GM19351 (cell line): ENCODE measurements around the gene SPATA46.

Source experiments
- ATAC-seq: cut with Tn5 transposase; IDR thresholded peaks from one replicate; pipeline ENCODE4 v1.9.1; 2021; ENCODE audit warnings: mild to moderate bottlenecking, moderate library complexity; ENCODE audit not compliant: unreplicated experiment

The SPATA46 gene

GRCh38 chr1:162375463-162375862 is 1.2 kb downstream of the SPATA46 start:
- no peak for ATAC-seq

GRCh38 chr1:162374406-162374805 is 2.2 kb downstream of the SPATA46 start:
- no peak for ATAC-seq

GRCh38 chr1:162373541-162374260 is 3.0 kb downstream of the SPATA46 start:
- no peak for ATAC-seq

- ATAC-seq = no peak
Observed at GRCh38 chr1:162373072-162373427, 3.6 kb downstream of the SPATA46 start.

GRCh38 chr1:162372159-162373071 is 4.2 kb downstream of the SPATA46 start:
- ATAC-seq = no peak

- no peak for ATAC-seq
Observed at GRCh38 chr1:162371611-162372010, 5.0 kb downstream of the SPATA46 start.

GRCh38 chr1:162370721-162371120 is 5.9 kb downstream of the SPATA46 start:
- ATAC-seq = no peak

GRCh38 chr1:162370161-162370560 is 6.5 kb downstream of the SPATA46 start:
- no peak for ATAC-seq

- no peak for ATAC-seq
Observed at GRCh38 chr1:162369571-162369970, 7.1 kb downstream of the SPATA46 start.

- ATAC-seq = no peak
Observed at GRCh38 chr1:162368451-162368850, 8.2 kb downstream of the SPATA46 start.

GRCh38 chr1:162367772-162368171 is 8.9 kb downstream of the SPATA46 start:
- no peak for ATAC-seq

- no peak for ATAC-seq
Observed at GRCh38 chr1:162367073-162367472, 9.6 kb downstream of the SPATA46 start.

- no peak for ATAC-seq
Observed at GRCh38 chr1:162366671-162367070, 10.0 kb downstream of the SPATA46 start.

- no peak for ATAC-seq
Observed at GRCh38 chr1:162366149-162366548, 10.5 kb downstream of the SPATA46 start.

GRCh38 chr1:162365284-162366020 is 11.2 kb downstream of the SPATA46 start:
- no peak for ATAC-seq

- ATAC-seq = no peak
Observed at GRCh38 chr1:162364498-162364897, 12.2 kb downstream of the SPATA46 start.

- no peak for ATAC-seq
Observed at GRCh38 chr1:162363823-162364222, 12.8 kb downstream of the SPATA46 start.

- peak; percentile 34 for ATAC-seq
Observed at GRCh38 chr1:162361349-162361748, 15.3 kb downstream of the SPATA46 start.

GRCh38 chr1:162360874-162361260 is 15.8 kb downstream of the SPATA46 start:
- ATAC-seq = no peak

GRCh38 chr1:162360237-162360873 is 16.3 kb downstream of the SPATA46 start:
- no peak for ATAC-seq
